A549 (cell line): Measurements from ENCODE around the gene KANSL1.

ENCODE experiments used
- CTCF ChIP-seq: fragments of >200 bp; sonication (Bioruptor Twin); formaldehyde crosslinking; IDR thresholded peaks from 3 replicates; pipeline ENCODE4 v1.5.1; 2016
- ESRRA ChIP-seq: fragments of 150-350 bp; IDR thresholded peaks from 2 replicates; pipeline ENCODE4 v1.6.1; 2014; ENCODE audit warnings: mild to moderate bottlenecking, low read length, borderline replicate concordance
- HDAC2 ChIP-seq: fragments of 200-600 bp; sonication (generic); IDR thresholded peaks from 2 replicates; pipeline ENCODE4 v1.6.1; 2016
- JUNB ChIP-seq: fragments of >200 bp; sonication (Bioruptor Twin); formaldehyde crosslinking; IDR thresholded peaks from 2 replicates; pipeline ENCODE4 v1.6.1; 2016
- USF2 ChIP-seq: fragments of 450-650 bp; IDR thresholded peaks from 2 replicates; pipeline ENCODE4 v1.6.1; 2014; ENCODE audit warnings: antibody characterized with exemption

DNA sequence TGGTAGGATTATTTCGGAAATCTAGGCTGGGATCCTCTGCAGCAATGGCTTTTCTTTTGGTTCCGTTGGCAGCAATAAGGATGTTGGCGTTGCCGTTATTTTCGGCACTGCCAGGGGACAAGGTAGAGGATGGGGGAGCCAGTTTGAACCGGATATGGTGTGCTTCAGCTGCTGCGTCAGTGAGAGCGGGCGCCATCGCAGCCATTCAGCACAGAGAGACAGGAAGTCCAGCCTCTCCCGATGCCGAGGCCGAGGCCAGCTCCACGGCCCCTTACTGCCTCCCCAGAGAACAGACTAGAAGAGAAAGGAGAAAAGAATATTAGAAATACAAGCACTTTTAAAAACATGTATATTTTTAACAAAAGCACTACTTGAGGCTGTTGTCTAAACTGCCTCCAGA is 21.3 kb downstream of the KANSL1 start:
- TF ChIP-seq JUNB: no peak
- no peak for TF ChIP-seq USF2
- no peak for TF ChIP-seq CTCF
- TF ChIP-seq ESRRA: no peak
- TF ChIP-seq HDAC2: no peak
